SK-N-SH (cell line): Measurements from ENCODE around the gene NAPG. TPM values are rescaled to one million over a fixed set of nuclear protein-coding genes. Genes with fewer than 3 reads are reported as not detected.

Experiments used
- CTCF ChIA-PET: fragments of 300-600, 350-600 bp; formaldehyde crosslinking; extraction: SDS; loops from one replicate; lab custom pipeline; 2021; lab: Yijun Ruan, JAX
- POLR2A ChIA-PET: fragments of 350-600 bp; sonication (Branson Sonifier 250); formaldehyde crosslinking; extraction: SDS; loops from one replicate; lab custom pipeline; 2020; ENCODE audit warnings: antibody characterized with exemption, inconsistent platforms; lab: Yijun Ruan, JAX
- DNase-seq: peaks from one replicate; pipeline ENCODE4 v3.0.0; 2012
- H2AFZ ChIP-seq: fragments of 200-600 bp; sonication (generic); 2 replicates; pipeline ENCODE4 v1.8.1; 2016; ENCODE audit warnings: antibody characterized with exemption, mild to moderate bottlenecking, low read depth
- H3F3A ChIP-seq: fragments of 200-600 bp; sonication (generic); replicated peaks from 2 replicates; pipeline ENCODE3; 2016; ENCODE audit warnings: antibody characterized with exemption, mild to moderate bottlenecking; ENCODE audit not compliant: insufficient read depth
- H3K27ac ChIP-seq, 2 experiments: fragments of 200-500 bp in 1 of 2; fragments of 200-600 bp in 1 of 2; sonication (Bioruptor generic) in 1 of 2; sonication (generic), shearing (Covaris generic) in 1 of 2; 2 replicates each; pipeline versions ENCODE4 v1.5.1 to v1.6.1; 2014 to 2016; ENCODE audit warnings: low read depth in 2 of 2, inconsistent platforms in 1 of 2, low read length in 1 of 2, mild to moderate bottlenecking in 1 of 2, mixed read lengths in 1 of 2
- H3K27me3 ChIP-seq: fragments of 200-600 bp; sonication (generic), shearing (Covaris generic); 2 replicates; pipeline ENCODE4 v1.6.1; 2016; ENCODE audit warnings: mixed run types; ENCODE audit not compliant: insufficient read depth
- H3K36me3 ChIP-seq, 2 experiments: fragments of 200-500 bp in 1 of 2; fragments of 200-600 bp in 1 of 2; sonication (Bioruptor generic) in 1 of 2; sonication (generic) in 1 of 2; replicated peaks in 1 of 2; 2 replicates each; pipeline versions ENCODE3 to v1.5.1; 2014 to 2016; ENCODE audit warnings: low read length in 1 of 2, mild to moderate bottlenecking in 1 of 2; ENCODE audit not compliant: insufficient read depth in 2 of 2, control insufficient read depth in 1 of 2
- H3K4me1 ChIP-seq, 2 experiments: fragments of 200-500 bp in 1 of 2; fragments of 200-600 bp in 1 of 2; sonication (Bioruptor generic) in 1 of 2; sonication (generic), shearing (Covaris generic) in 1 of 2; 2 replicates each; pipeline versions ENCODE4 v1.5.1 to v1.6.1; 2014 to 2016; ENCODE audit warnings: low read depth in 1 of 2, low read length in 1 of 2, mixed run types in 1 of 2; ENCODE audit not compliant: insufficient read depth in 2 of 2, control insufficient read depth in 1 of 2
- H3K4me2 ChIP-seq: fragments of 200-600 bp; sonication (generic), shearing (Covaris generic); 2 replicates; pipeline ENCODE4 v1.6.1; 2017; ENCODE audit warnings: mixed run types
- H3K4me3 ChIP-seq, 2 experiments: fragments of 200-500 bp in 1 of 2; fragments of 200-600 bp in 1 of 2; sonication (Bioruptor generic) in 1 of 2; sonication (generic), shearing (Covaris generic) in 1 of 2; 2 replicates each; pipeline versions ENCODE4 v1.5.1 to v1.8.1; 2014 to 2016; ENCODE audit warnings: low read depth in 2 of 2, inconsistent platforms in 1 of 2, low read length in 1 of 2, mild to moderate bottlenecking in 1 of 2, mixed read lengths in 1 of 2, moderate library complexity in 1 of 2
- H3K79me2 ChIP-seq: fragments of 200-600 bp; sonication (generic); 2 replicates; pipeline ENCODE4 v1.8.1; 2017; ENCODE audit warnings: mild to moderate bottlenecking; ENCODE audit not compliant: insufficient read depth
- H3K9ac ChIP-seq: fragments of 200-600 bp; sonication (generic); 2 replicates; pipeline ENCODE4 v1.6.1; 2017; ENCODE audit warnings: mixed run types
- H3K9me2 ChIP-seq: fragments of 200-600 bp; sonication (generic); 2 replicates; pipeline ENCODE4 v1.6.1; 2017; ENCODE audit warnings: mixed run types
- H3K9me3 ChIP-seq: fragments of 200-600 bp; sonication (generic); 2 replicates; pipeline ENCODE4 v1.6.1; 2017; ENCODE audit warnings: mixed run types, mild to moderate bottlenecking, moderate library complexity
- H4K20me1 ChIP-seq: fragments of 200-600 bp; sonication (generic); 2 replicates; pipeline ENCODE4 v1.6.1; 2017; ENCODE audit warnings: mild to moderate bottlenecking, mixed run types; ENCODE audit not compliant: insufficient read depth
- CHD2 ChIP-seq: fragments of 150-350 bp; IDR thresholded peaks from 2 replicates; pipeline ENCODE4 v1.6.1; 2018; ENCODE audit warnings: low read length; ENCODE audit not compliant: partially characterized antibody
- ELF1 ChIP-seq: IDR thresholded peaks from 2 replicates; pipeline ENCODE4 v1.4.0; 2012
- EZH2phosphoT487 ChIP-seq: fragments of 200-600 bp; sonication (generic); IDR thresholded peaks from 2 replicates; pipeline ENCODE4 v1.6.1; 2017; ENCODE audit warnings: low read depth, mixed run types, mild to moderate bottlenecking, antibody characterized with exemption, moderate library complexity, borderline replicate concordance
- FOXJ3 ChIP-seq: sonication (generic); formaldehyde crosslinking; IDR thresholded peaks from 2 replicates; pipeline ENCODE4 v1.5.1; 2020; ENCODE audit warnings: mild to moderate bottlenecking, missing genetic modification reagents
- GABPA ChIP-seq: IDR thresholded peaks from 2 replicates; pipeline ENCODE4 v1.4.0; 2012; ENCODE audit warnings: low read depth, mild to moderate bottlenecking
- GATA2 ChIP-seq: sonication (generic); formaldehyde crosslinking; IDR thresholded peaks from 2 replicates; pipeline ENCODE4 v1.5.0; 2020; ENCODE audit warnings: mild to moderate bottlenecking, missing genetic modification reagents
- JUND ChIP-seq: IDR thresholded peaks from 2 replicates; pipeline ENCODE4 v1.4.0; 2012
- MAX ChIP-seq: IDR thresholded peaks from 2 replicates; pipeline ENCODE4 v1.4.0; 2012; ENCODE audit warnings: low read depth
- MEF2A ChIP-seq: IDR thresholded peaks from 2 replicates; pipeline ENCODE4 v1.4.0; 2012; ENCODE audit warnings: low read depth, borderline replicate concordance
- MXI1 ChIP-seq: IDR thresholded peaks from 2 replicates; pipeline ENCODE4 v1.6.1; 2012; ENCODE audit warnings: mild to moderate bottlenecking, low read depth, low read length, improper control_type of control experiment
- NRF1 ChIP-seq: IDR thresholded peaks from 2 replicates; pipeline ENCODE4 v1.6.1; 2012; ENCODE audit warnings: low read depth, mild to moderate bottlenecking, low read length
- PBX3 ChIP-seq: IDR thresholded peaks from 2 replicates; pipeline ENCODE4; 2012
- POLR2AphosphoS5 ChIP-seq: IDR thresholded peaks from 2 replicates; pipeline ENCODE4 v1.6.1; 2012; ENCODE audit warnings: low read depth, low read length
- RAD21 ChIP-seq: IDR thresholded peaks from 2 replicates; pipeline ENCODE4 v1.6.1; 2012; ENCODE audit warnings: mild to moderate bottlenecking, low read length
- RXRA ChIP-seq: IDR thresholded peaks from 2 replicates; pipeline ENCODE4 v1.4.0; 2012; ENCODE audit warnings: low read depth, mild to moderate bottlenecking, borderline replicate concordance
- SMC3 ChIP-seq: IDR thresholded peaks from 2 replicates; pipeline ENCODE4 v1.6.1; 2012; ENCODE audit warnings: low read depth, low read length, improper control_type of control experiment
- TAF1 ChIP-seq: IDR thresholded peaks from 2 replicates; pipeline ENCODE4 v1.6.1; 2012; ENCODE audit warnings: low read depth, mild to moderate bottlenecking, low read length, moderate library complexity, borderline replicate concordance
- USF1 ChIP-seq: IDR thresholded peaks from 2 replicates; pipeline ENCODE4 v1.4.0; 2012; ENCODE audit warnings: low read depth, borderline replicate concordance
- USF2 ChIP-seq: fragments of 150-350 bp; IDR thresholded peaks from 2 replicates; pipeline ENCODE4 v1.6.1; 2017; ENCODE audit warnings: antibody characterized with exemption, low read length, low read depth, borderline replicate concordance
- WGBS: methylation state at CpG from one replicate; pipeline ENCODE4 v1.1.6; 2017; ENCODE audit warnings: low lambda C conversion rate; 5-methylcytosine and 5-hydroxymethylcytosine counted together
- polyA plus RNA-seq, 3 experiments: library from polyadenylated mRNA; depleted of rRNA; stranded (reverse); fragments of >200 nt; gene quantifications; 2 replicates each; pipeline ENCODE4 v1.2.3, GENCODE V29; 2012

NAPG gene
- polyA plus RNA-seq, 1 of the 3 experiments (the other 2 are of a cell fraction): 9.2 TPM

GRCh38 chr18:10477863-10478260, 48.0 kb upstream of the NAPG start:
- H3F3A ChIP-seq: no peaks in the 10 kb centered on the region
- H3K36me3 ChIP-seq: no peaks in the 10 kb centered on the region
- ChIA-PET POLR2A (no interaction called here), CTCF (interaction anchor here (1.1 kb wide), 1 partner anchor 42 kb away, joined by 4 read pairs; no protein-coding TSS in a partner anchor)
- no peaks in the 10 kb centered on the region for H3K9me3 ChIP-seq
- no peak overlapping the region for H3K4me2 ChIP-seq
- TF ChIP-seq JUND (no peak), GABPA (no peak), MAX (no peak), MXI1 (no peak), TAF1 (no peak), USF2 (no peak), ELF1 (no peak), RXRA (no peak), CHD2 (no peak), FOXJ3 (CRISPR knock-in tag) (no peak), SMC3 (no peak), EZH2phosphoT487 (no peak), MEF2A (no peak), POLR2AphosphoS5 (no peak), USF1 (no peak), RAD21 (no peak), NRF1 (no peak), PBX3 (no peak), GATA2 (CRISPR knock-in tag) (no peak)
- no peaks in the 10 kb centered on the region for H4K20me1 ChIP-seq
- H3K9me2 ChIP-seq: no peaks in the 10 kb centered on the region
- no peak overlapping the region for H3K9ac ChIP-seq
- no peak overlapping the region for H3K4me3 ChIP-seq
- no peak overlapping the region for H2AFZ ChIP-seq
- H3K4me1 ChIP-seq: peaks cover 0 to 11% of the 10 kb centered on the region in 2 experiments; a peak in 2 of 4 replicates
- no peaks in the 10 kb centered on the region; the same call in 1 of the 2 replicates for H3K27me3 ChIP-seq
- no peak for DNase-seq
- no peaks in the 10 kb centered on the region for H3K79me2 ChIP-seq
- no peak overlapping the region for H3K27ac ChIP-seq
- 47% methylated on average over 2 of the region's 2 CpGs for WGBS
